T-cell (primary cell): ENCODE measurements around the gene COBL. TPM values are rescaled to one million over a fixed set of nuclear protein-coding genes. Genes with fewer than 3 reads are reported as not detected.

ENCODE experiments used
- ATAC-seq, 4 experiments: fragments of 200-7000 bp in 3 of 4; fragments of 150-1000 bp in 1 of 4; cut with Tn5 transposase; replicated peaks in 1 of 4; 1 replicate in 3 of 4; 2 replicates in 1 of 4; pipeline ENCODE4 v1.10.0; 2021; ENCODE audit warnings: moderate library complexity in 3 of 4, mild to moderate bottlenecking in 2 of 4, moderate number of reproducible peaks in 1 of 4
- CTCF ChIA-PET, 2 donors: fragments of 300-600 bp; sonication (Branson Sonifier 250); formaldehyde crosslinking; loops; one replicate each; lab custom pipeline; 2022; ENCODE audit warnings: antibody characterized with exemption in 2 of 2; lab: Charles Lee
- POLR2A ChIA-PET, 2 donors: fragments of 300-600 bp; sonication (Branson Sonifier 250); formaldehyde crosslinking; loops; one replicate each; lab custom pipeline; 2022; ENCODE audit warnings: antibody characterized with exemption in 2 of 2; lab: Charles Lee
- DNase-seq, 35 experiments: peaks; one replicate each; pipeline versions ENCODE4 v3.0.0 to v3.0.0-alpha.2; 2013 to 2023
- H3K27ac ChIP-seq: one replicate; pipeline ENCODE4 v1.5.1; 2013; ENCODE audit warnings: low read length
- H3K27me3 ChIP-seq, 2 experiments: replicated peaks in 1 of 2; 1 replicate in 1 of 2; 2 replicates in 1 of 2; pipeline versions ENCODE4 v1.6.1 to v1.7.0; 2013; ENCODE audit warnings: low read length in 1 of 2, mixed read lengths in 1 of 2; ENCODE audit not compliant: control insufficient read depth in 2 of 2, insufficient read depth in 2 of 2; ENCODE audit errors: extremely low read depth in 1 of 2
- H3K36me3 ChIP-seq, 2 donors: 1 replicate in 1 of 2; 2 replicates in 1 of 2; pipeline versions ENCODE4 v1.6.1 to v1.7.0; 2013; ENCODE audit warnings: low read length in 1 of 2; ENCODE audit not compliant: control insufficient read depth in 2 of 2, insufficient read depth in 1 of 2; ENCODE audit errors: extremely low read depth in 1 of 2
- H3K4me1 ChIP-seq, 2 experiments: 1 replicate in 1 of 2; 2 replicates in 1 of 2; pipeline versions ENCODE4 v1.6.1 to v1.7.0; 2013; ENCODE audit warnings: low read length in 2 of 2, mixed read lengths in 1 of 2; ENCODE audit not compliant: insufficient read depth in 2 of 2, control insufficient read depth in 1 of 2; ENCODE audit errors: extremely low read depth in 1 of 2
- H3K4me3 ChIP-seq, 2 donors: 1 replicate in 1 of 2; 2 replicates in 1 of 2; pipeline versions ENCODE4 v1.5.1 to v1.7.0; 2013; ENCODE audit warnings: mild to moderate bottlenecking in 2 of 2, low read length in 1 of 2, moderate library complexity in 1 of 2; ENCODE audit not compliant: control insufficient read depth in 1 of 2; ENCODE audit errors: extremely low read depth in 1 of 2
- H3K9me3 ChIP-seq: 2 replicates; pipeline ENCODE4 v1.7.0; 2013
- H3K27ac Mint-ChIP-seq, 2 donors: one replicate each; pipeline ENCODE4 v1.8.0; 2020 to 2021; ENCODE audit warnings: mild to moderate bottlenecking in 2 of 2, mixed read lengths in 2 of 2
- H3K27me3 Mint-ChIP-seq, 2 donors: one replicate each; pipeline ENCODE4 v1.8.0; 2021 to 2022; ENCODE audit warnings: mixed read lengths in 2 of 2
- H3K36me3 Mint-ChIP-seq: one replicate; pipeline ENCODE4 v1.8.0; 2021; ENCODE audit warnings: mixed read lengths
- H3K4me1 Mint-ChIP-seq, 3 donors: one replicate each; pipeline ENCODE4 v1.8.0; 2020 to 2022; ENCODE audit warnings: mixed read lengths in 3 of 3, mild to moderate bottlenecking in 1 of 3
- H3K4me3 Mint-ChIP-seq, 3 donors: one replicate each; pipeline ENCODE4 v1.8.0; 2020 to 2022; ENCODE audit warnings: mild to moderate bottlenecking in 3 of 3, mixed read lengths in 3 of 3, moderate library complexity in 3 of 3
- H3K9me3 Mint-ChIP-seq, 3 donors: one replicate each; pipeline ENCODE4 v1.8.0; 2020 to 2022; ENCODE audit warnings: mixed read lengths in 3 of 3
- WGBS: methylation state at CpG from one replicate; pipeline ENCODE4 v1.1.5; 2013; ENCODE audit warnings: missing lambda C conversion rate; ENCODE audit not compliant: insufficient coverage; 5-methylcytosine and 5-hydroxymethylcytosine counted together
- total RNA-seq, 35 experiments: library from RNA in 6 of 35; stranded (reverse) in 6 of 35; fragments of 120-200 nt in 1 of 35; gene quantifications; one replicate each; pipeline versions ENCODE4 v1.2.1 to v1.2.4 and lab custom pipeline; 2013 to 2026

The COBL gene
- total RNA-seq, 5 donors from 2014 or later (not counting 1 experiment from before 2014, with no cell fraction given), result 0.07 to 0.26 (median 0.17) TPM; not detected in 1

DNA sequence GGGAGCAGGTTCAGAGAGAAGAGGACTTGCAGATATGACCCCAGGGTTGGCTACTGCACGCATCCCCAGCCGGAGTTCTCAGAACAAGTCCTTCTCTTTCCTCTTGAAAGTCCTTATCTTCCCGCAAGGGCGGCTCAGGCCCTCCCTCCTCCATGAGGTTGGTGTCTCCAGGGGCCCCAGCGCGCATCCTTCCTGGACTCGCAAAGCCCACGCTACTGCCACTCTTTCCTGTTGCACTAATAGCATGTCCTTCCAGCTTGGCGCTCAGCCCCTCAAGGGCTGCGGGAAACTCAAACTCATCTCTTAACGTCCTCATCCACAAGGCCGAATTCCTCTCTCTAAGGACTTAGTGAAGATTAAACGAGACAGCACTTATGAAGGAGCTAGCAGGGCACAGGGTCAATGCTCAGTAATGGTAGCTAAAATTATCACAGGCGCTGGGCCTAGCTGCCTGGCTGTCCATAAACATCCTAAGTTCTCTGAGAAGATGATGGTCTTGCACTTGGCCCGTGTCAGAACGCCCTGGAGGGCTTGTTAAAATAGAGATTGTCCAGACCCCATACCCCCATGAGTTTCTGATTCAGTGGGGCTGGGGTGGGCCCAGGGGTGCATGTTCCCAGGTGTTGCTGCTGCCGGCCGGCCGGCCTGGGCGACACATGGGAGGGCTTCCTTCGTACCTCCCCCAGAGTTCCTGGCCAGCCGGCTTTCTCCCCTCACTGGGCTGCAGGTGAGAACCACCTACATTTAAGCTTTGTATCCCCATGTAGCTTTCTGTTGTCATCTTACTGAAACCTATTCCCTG lies 261.4 kb downstream of the COBL start:
- Histone ChIP-seq H3K9me3 (no peaks in the 10 kb centered on the region), H3K4me3 (no peak overlapping the region), H3K4me1 (no peaks in the 10 kb centered on the region), H3K36me3 (no peaks in the 10 kb centered on the region), H3K27ac (no peak overlapping the region), H3K27me3 (peaks cover 0 to 13% of the 10 kb centered on the region in 2 experiments)
- no peak overlapping the region for H3K4me3 Mint-ChIP-seq
- DNase-seq, result no peak
- ChIA-PET POLR2A (no interaction called here), CTCF (no interaction called here)
- ATAC-seq, result no peak
- 89% methylated on average over 16 of the region's 22 CpGs for WGBS
- no peak overlapping the region for H3K27ac Mint-ChIP-seq
- H3K9me3 Mint-ChIP-seq, result no peaks in the 10 kb centered on the region
- no peaks in the 10 kb centered on the region for H3K4me1 Mint-ChIP-seq
- H3K36me3 Mint-ChIP-seq, result no peaks in the 10 kb centered on the region
- H3K27me3 Mint-ChIP-seq, result no peaks in the 10 kb centered on the region

- POLR2A ChIA-PET, result no interaction called here
- DNase-seq (no peak), ATAC-seq (no peak)
- H3K9me3 Mint-ChIP-seq, result no peaks in the 10 kb centered on the region
- H3K27me3 Mint-ChIP-seq, result no peaks in the 10 kb centered on the region
- H3K27me3 ChIP-seq, result peaks cover 0 to 13% of the 10 kb centered on the region in 2 experiments
- H3K36me3 ChIP-seq, result no peaks in the 10 kb centered on the region
- H3K27ac ChIP-seq, result no peak overlapping the region
- 71% methylated on average over 5 of the region's 8 CpGs for WGBS
- no peak overlapping the region for H3K4me3 Mint-ChIP-seq
- no peak overlapping the region for H3K4me3 ChIP-seq
- no peaks in the 10 kb centered on the region for H3K4me1 Mint-ChIP-seq
- CTCF ChIA-PET, result no interaction called here
- H3K9me3 ChIP-seq, result no peaks in the 10 kb centered on the region
- H3K4me1 ChIP-seq, result no peaks in the 10 kb centered on the region
- H3K36me3 Mint-ChIP-seq, result no peaks in the 10 kb centered on the region
- no peak overlapping the region for H3K27ac Mint-ChIP-seq
These were observed 262.4 kb downstream of the COBL start for GRCh38 chr7:51054231-51054630.

GRCh38 chr7:51053160-51053925 lies 263.3 kb downstream of the COBL start:
- Histone ChIP-seq H3K27ac (no peak overlapping the region), H3K4me3 (no peak overlapping the region), H3K9me3 (no peaks in the 10 kb centered on the region), H3K27me3 (peaks cover 0 to 8% of the 10 kb centered on the region in 2 experiments), H3K4me1 (no peaks in the 10 kb centered on the region), H3K36me3 (no peaks in the 10 kb centered on the region)
- POLR2A ChIA-PET, result no interaction called here
- no peak for DNase-seq
- H3K9me3 Mint-ChIP-seq, result no peaks in the 10 kb centered on the region
- H3K36me3 Mint-ChIP-seq, result no peaks in the 10 kb centered on the region
- no peak overlapping the region for H3K4me3 Mint-ChIP-seq
- H3K27ac Mint-ChIP-seq, result no peak overlapping the region
- H3K27me3 Mint-ChIP-seq, result no peaks in the 10 kb centered on the region
- CTCF ChIA-PET, result no interaction called here
- no peaks in the 10 kb centered on the region for H3K4me1 Mint-ChIP-seq
- 89% methylated on average over 4 of the region's 14 CpGs for WGBS
- no peak for ATAC-seq

- H3K36me3 ChIP-seq, result no peaks in the 10 kb centered on the region
- H3K27me3 ChIP-seq, result peaks cover 0 to 8% of the 10 kb centered on the region in 2 experiments
- H3K27me3 Mint-ChIP-seq, result peaks cover 3 to 4% of the 10 kb centered on the region in 2 donors
- H3K9me3 Mint-ChIP-seq, result no peaks in the 10 kb centered on the region
- no peak overlapping the region for H3K27ac ChIP-seq
- H3K4me3 Mint-ChIP-seq, result no peak overlapping the region
- no peaks in the 10 kb centered on the region for H3K36me3 Mint-ChIP-seq
- H3K9me3 ChIP-seq, result no peaks in the 10 kb centered on the region
- no peaks in the 10 kb centered on the region for H3K4me1 Mint-ChIP-seq
- H3K4me3 ChIP-seq, result no peak overlapping the region
- WGBS, result 53% methylated on average over 4 of the region's 5 CpGs
- no peak overlapping the region for H3K27ac Mint-ChIP-seq
- CTCF ChIA-PET, result interaction anchor here in 1 of 2 donors (0.5 kb wide), 1 partner anchor 161 kb away, joined by 3 read pairs; no protein-coding TSS in a partner anchor
- DNase-seq (no peak), ATAC-seq (no peak)
- POLR2A ChIA-PET, result no interaction called here
- no peaks in the 10 kb centered on the region for H3K4me1 ChIP-seq
These were observed 270.1 kb downstream of the COBL start for GRCh38 chr7:51046482-51046881.

GRCh38 chr7:51046103-51046466 lies 270.5 kb downstream of the COBL start:
- peaks cover 0 to 8% of the 10 kb centered on the region in 2 experiments for H3K27me3 ChIP-seq
- ATAC-seq (no peak), DNase-seq (no peak)
- ChIA-PET CTCF (interaction anchor here in 1 of 2 donors (0.5 kb wide), 1 partner anchor 161 kb away, joined by 3 read pairs; no protein-coding TSS in a partner anchor), POLR2A (no interaction called here)
- H3K36me3 ChIP-seq, result no peaks in the 10 kb centered on the region
- H3K4me1 ChIP-seq, result no peaks in the 10 kb centered on the region
- H3K27ac ChIP-seq, result no peak overlapping the region
- H3K27me3 Mint-ChIP-seq, result peaks cover 3 to 4% of the 10 kb centered on the region in 2 donors
- H3K9me3 Mint-ChIP-seq, result no peaks in the 10 kb centered on the region
- no peak overlapping the region for H3K4me3 Mint-ChIP-seq
- no peaks in the 10 kb centered on the region for H3K9me3 ChIP-seq
- H3K36me3 Mint-ChIP-seq, result no peaks in the 10 kb centered on the region
- 88% methylated on average over 3 of the region's 4 CpGs for WGBS
- H3K4me3 ChIP-seq, result no peak overlapping the region
- H3K4me1 Mint-ChIP-seq, result no peaks in the 10 kb centered on the region
- H3K27ac Mint-ChIP-seq, result no peak overlapping the region

- WGBS, result 77% methylated on average over 11 of the region's 14 CpGs
- no peak overlapping the region for H3K27ac ChIP-seq
- no peaks in the 10 kb centered on the region for H3K9me3 Mint-ChIP-seq
- H3K4me3 ChIP-seq, result no peak overlapping the region
- H3K27me3 ChIP-seq, result peaks cover 0 to 8% of the 10 kb centered on the region in 2 experiments
- POLR2A ChIA-PET, result no interaction called here
- H3K4me3 Mint-ChIP-seq, result no peak overlapping the region
- no peaks in the 10 kb centered on the region for H3K4me1 ChIP-seq
- DNase-seq (no peak), ATAC-seq (no peak)
- no peaks in the 10 kb centered on the region for H3K36me3 Mint-ChIP-seq
- peaks cover 3 to 4% of the 10 kb centered on the region in 2 donors for H3K27me3 Mint-ChIP-seq
- H3K9me3 ChIP-seq, result no peaks in the 10 kb centered on the region
- CTCF ChIA-PET, result interaction anchor here in 1 of 2 donors (0.5 kb wide), 1 partner anchor 160 kb away, joined by 3 read pairs; no protein-coding TSS in a partner anchor
- H3K27ac Mint-ChIP-seq, result no peak overlapping the region
- H3K36me3 ChIP-seq, result no peaks in the 10 kb centered on the region
- no peaks in the 10 kb centered on the region for H3K4me1 Mint-ChIP-seq
These were observed 271.1 kb downstream of the COBL start for GRCh38 chr7:51045319-51046102.
